Kidney capillary endothelial cell (primary cell): ENCODE measurements around the gene WDR86.

Experiments
- DNase-seq: peaks from one replicate; pipeline ENCODE4 v3.0.0-alpha.2; 2018; ENCODE audit warnings: low spot score

The WDR86 gene

GRCh38 chr7:151346470-151346769 lies 63.4 kb downstream of the WDR86 start:
- DNase-seq: no peak

- DNase-seq: no peak
Observed at GRCh38 chr7:151345576-151346469, 64.0 kb downstream of the WDR86 start.

- DNase-seq: no peak
Observed at GRCh38 chr7:151343516-151343915, 66.3 kb downstream of the WDR86 start.

GRCh38 chr7:151342811-151343210 lies 67.0 kb downstream of the WDR86 start:
- DNase-seq: no peak

- DNase-seq: no peak
Observed at GRCh38 chr7:151342102-151342646, 67.7 kb downstream of the WDR86 start.

GRCh38 chr7:151341357-151342101 lies 68.3 kb downstream of the WDR86 start, which contains the start of gene NUB1:
NUB1 (plus strand) TSS chr7:151341812; CDS start chr7:151345350, 3,538 bp downstream.
- peak; percentile 82 for DNase-seq

GRCh38 chr7:151340794-151341356 lies 69.0 kb downstream of the WDR86 start:
- DNase-seq: no peak

- no peak for DNase-seq
Observed at GRCh38 chr7:151339651-151340382, 70.0 kb downstream of the WDR86 start.

GRCh38 chr7:151338809-151339208 lies 71.0 kb downstream of the WDR86 start:
- DNase-seq: no peak

GRCh38 chr7:151337346-151337745 lies 72.5 kb downstream of the WDR86 start:
- no peak for DNase-seq

GRCh38 chr7:151336027-151336708 lies 73.7 kb downstream of the WDR86 start:
- DNase-seq: no peak

- DNase-seq: no peak
Observed at GRCh38 chr7:151334628-151335027, 75.2 kb downstream of the WDR86 start.
